ENCODE results near the gene ATP6V0B. TPM values are rescaled to one million over a fixed set of nuclear protein-coding genes. Genes with fewer than 3 reads are reported as not detected.

Gene ATP6V0B
- total and polyA plus RNA-seq, 2 of the 13 experiments (the other 11 are each of a cell fraction or from before 2014, with no cell fraction given) = 157 to 161 TPM

- ChIA-PET POLR2A (no interaction called here), CTCF (ENCODE audit: low intra/inter-chr PET ratio, low total read pairs) (no interaction called here)
- DNase-seq (ENCODE audit: low spot score) = no peak
- Histone ChIP-seq H3K4me3 (replicated peaks in 1 of 3; ENCODE audit: insufficient read depth in 1 of 3, low read depth in 2 of 3, low read length in 3 of 3) (no peak overlapping the region), H3K9me3 (ENCODE audit: low read length) (no peaks in the 10 kb centered on the region), H3K4me2 (ENCODE audit: low read depth, low read length) (no peak overlapping the region), H3K79me2 (ENCODE audit: insufficient read depth, low read length) (no peaks in the 10 kb centered on the region), H2AFZ (ENCODE audit: low read length) (no peak overlapping the region), H3K4me1 (ENCODE audit: insufficient read depth, low read length) (no peaks in the 10 kb centered on the region), H3K9ac (ENCODE audit: insufficient read depth, low read depth, low read length) (no peak overlapping the region), H3K27me3 (ENCODE audit: control insufficient read depth in 1 of 2, insufficient read depth in 2 of 2, low read length in 2 of 2) (no peaks in the 10 kb centered on the region), H3K36me3 (replicated peaks in 1 of 2; ENCODE audit: control insufficient read depth in 1 of 2, insufficient read depth in 2 of 2, low read length in 2 of 2) (peaks cover 8 to 11% of the 10 kb centered on the region in 2 experiments; a peak in 4 of 5 replicates), H4K20me1 (ENCODE audit: insufficient read depth, low read length) (no peaks in the 10 kb centered on the region), H3K27ac (ENCODE audit: extremely low read length, insufficient read depth, low read length) (no peak overlapping the region)
- TF ChIP-seq ZSCAN20 (CRISPR knock-in tag; IDR thresholded peaks at IDR 0.05; ENCODE audit: borderline replicate concordance) = no peak
- no peak for TF ChIP-seq HNF4A (CRISPR knock-in tag; IDR thresholded peaks at IDR 0.05)
- no peak for TF ChIP-seq ZNF83 (CRISPR knock-in tag; IDR thresholded peaks at IDR 0.05; ENCODE audit: borderline replicate concordance)
- 0 out of 2 replicates have a peak, but pooled peaks have one; percentile 1 for TF ChIP-seq CEBPB (IDR thresholded peaks at IDR 0.05; ENCODE audit: borderline replicate concordance, low read depth, low read length)
- intact Hi-C loops (cut with micrococcal nuclease; ENCODE audit: unreplicated experiment) = no loop called here
- no peak for FAIRE-seq
- no TSS peak for BruUV-seq (replicated peaks)
- no peak for ATAC-seq
- in situ Hi-C loops (cut with HindIII; ENCODE audit: extremely low pct_ligation_motif_present, low pct_unique_long_range_greater_than_20kb) = no loop called here
- WGBS (ENCODE audit: low lambda C conversion rate) = 97% methylated on average over 3 of the region's 3 CpGs
These were observed 11.8 kb upstream of the ATP6V0B start for GRCh38 chr1:43963006-43963405.

GRCh38 chr1:43963890-43964289 lies 10.9 kb upstream of the ATP6V0B start:
- H3K4me3 ChIP-seq (replicated peaks in 1 of 3; ENCODE audit: insufficient read depth in 1 of 3, low read depth in 2 of 3, low read length in 3 of 3) = no peak overlapping the region
- H3K79me2 ChIP-seq (ENCODE audit: insufficient read depth, low read length) = no peaks in the 10 kb centered on the region
- no peak for DNase-seq (ENCODE audit: low spot score)
- no peak overlapping the region for H3K27ac ChIP-seq (ENCODE audit: extremely low read length, insufficient read depth, low read length)
- H2AFZ ChIP-seq (ENCODE audit: low read length) = no peak overlapping the region
- ChIA-PET CTCF (ENCODE audit: low intra/inter-chr PET ratio, low total read pairs) (no interaction called here), POLR2A (interaction anchor here (0.6 kb wide), 1 partner anchor 30 kb away, joined by 3 read pairs; no protein-coding TSS in a partner anchor)
- no peaks in the 10 kb centered on the region for H3K4me1 ChIP-seq (ENCODE audit: insufficient read depth, low read length)
- ATAC-seq = no peak
- BruUV-seq (replicated peaks) = no TSS peak
- in situ Hi-C loops (cut with HindIII; ENCODE audit: extremely low pct_ligation_motif_present, low pct_unique_long_range_greater_than_20kb) = no loop called here
- H3K36me3 ChIP-seq (replicated peaks in 1 of 2; ENCODE audit: control insufficient read depth in 1 of 2, insufficient read depth in 2 of 2, low read length in 2 of 2) = peaks cover 5 to 8% of the 10 kb centered on the region in 2 experiments; a peak in 4 of 5 replicates
- WGBS (ENCODE audit: low lambda C conversion rate) = 89% methylated on average over 5 of the region's 5 CpGs
- no peaks in the 10 kb centered on the region for H3K9me3 ChIP-seq (ENCODE audit: low read length)
- FAIRE-seq = no peak
- intact Hi-C loops (cut with micrococcal nuclease; ENCODE audit: unreplicated experiment) = no loop called here
- H4K20me1 ChIP-seq (ENCODE audit: insufficient read depth, low read length) = no peaks in the 10 kb centered on the region
- H3K4me2 ChIP-seq (ENCODE audit: low read depth, low read length) = no peak overlapping the region
- H3K9ac ChIP-seq (ENCODE audit: insufficient read depth, low read depth, low read length) = no peak overlapping the region
- no peaks in the 10 kb centered on the region for H3K27me3 ChIP-seq (ENCODE audit: control insufficient read depth in 1 of 2, insufficient read depth in 2 of 2, low read length in 2 of 2)
- TF ChIP-seq ZNF780A (CRISPR knock-in tag; IDR thresholded peaks at IDR 0.05) (no peak), GLMP (CRISPR knock-in tag; IDR thresholded peaks at IDR 0.05; ENCODE audit: borderline replicate concordance) (no peak), ZNF770 (CRISPR knock-in tag; IDR thresholded peaks at IDR 0.05) (no peak)

All from HepG2 (cell line).